GM23338 (cell line): ENCODE data around the gene CD22. TPM values are rescaled to one million over a fixed set of nuclear protein-coding genes. Genes with fewer than 3 reads are reported as not detected.

Source experiments
- ATAC-seq: fragments of 200-7000 bp; cut with Tn5 transposase; 3 replicates; pipeline ENCODE4 v1.9.1; 2020
- DNase-seq: peaks from one replicate; pipeline ENCODE4 v3.0.0-alpha.2; 2015; ENCODE audit warnings: low spot score
- H2AFZ ChIP-seq: fragments of 200-600 bp; sonication (generic); 2 replicates; pipeline ENCODE4 v1.8.0; 2016; ENCODE audit warnings: antibody characterized with exemption, mild to moderate bottlenecking, moderate library complexity
- H3F3A ChIP-seq: fragments of 200-600 bp; sonication (generic); replicated peaks from 2 replicates; pipeline ENCODE4 v1.8.0; 2017; ENCODE audit warnings: antibody characterized with exemption, mixed run types, low read depth
- H3K27ac ChIP-seq: fragments of 200-600 bp; sonication (generic); 2 replicates; pipeline ENCODE4 v1.6.1; 2016; ENCODE audit warnings: low read depth
- H3K27me3 ChIP-seq: fragments of 200-600 bp; sonication (generic); 2 replicates; pipeline ENCODE4 v1.8.0; 2016; ENCODE audit warnings: mild to moderate bottlenecking, mixed run types, moderate library complexity; ENCODE audit not compliant: insufficient read depth
- H3K36me3 ChIP-seq: fragments of 200-600 bp; sonication (generic); 2 replicates; pipeline ENCODE4 v1.8.0; 2016; ENCODE audit warnings: mild to moderate bottlenecking; ENCODE audit not compliant: insufficient read depth
- H3K4me1 ChIP-seq: fragments of 200-600 bp; sonication (generic); 2 replicates; pipeline ENCODE4 v1.8.0; 2016; ENCODE audit warnings: mild to moderate bottlenecking, moderate library complexity; ENCODE audit not compliant: insufficient read depth
- H3K4me2 ChIP-seq: fragments of 200-600 bp; sonication (generic); 2 replicates; pipeline ENCODE4 v1.7.1; 2017; ENCODE audit warnings: mixed run types
- H3K4me3 ChIP-seq: fragments of 200-600 bp; sonication (generic); 2 replicates; pipeline ENCODE4 v1.6.1; 2016; ENCODE audit warnings: mixed run types
- H3K79me2 ChIP-seq: fragments of 200-600 bp; sonication (generic); replicated peaks from 2 replicates; pipeline ENCODE4 v1.8.0; 2017; ENCODE audit warnings: mild to moderate bottlenecking; ENCODE audit not compliant: insufficient read depth
- H3K9me2 ChIP-seq: fragments of 200-600 bp; sonication (generic); 2 replicates; pipeline ENCODE4 v1.8.0; 2017; ENCODE audit not compliant: insufficient read depth
- H4K20me1 ChIP-seq: fragments of 200-600 bp; sonication (generic); replicated peaks from 2 replicates; pipeline ENCODE4 v1.8.0; 2017; ENCODE audit warnings: mild to moderate bottlenecking; ENCODE audit not compliant: insufficient read depth
- H3K27ac Mint-ChIP-seq: 2 replicates; pipeline ENCODE4 v1.8.0; 2020; ENCODE audit warnings: inconsistent platforms, mild to moderate bottlenecking, moderate library complexity, mixed read lengths
- H3K27me3 Mint-ChIP-seq: 3 replicates; pipeline ENCODE4 v1.8.0; 2022; ENCODE audit warnings: low read depth, mild to moderate bottlenecking, moderate library complexity, mixed read lengths, inconsistent platforms; ENCODE audit not compliant: insufficient read depth, poor library complexity
- H3K36me3 Mint-ChIP-seq: 3 replicates; pipeline ENCODE4 v1.8.0; 2021; ENCODE audit warnings: low read depth, mild to moderate bottlenecking, inconsistent platforms, moderate library complexity, mixed read lengths
- H3K4me1 Mint-ChIP-seq: 3 replicates; pipeline ENCODE4 v1.8.0; 2020; ENCODE audit warnings: mild to moderate bottlenecking, inconsistent platforms, mixed read lengths
- H3K4me3 Mint-ChIP-seq: 3 replicates; pipeline ENCODE4 v1.8.0; 2021; ENCODE audit warnings: moderate library complexity, mild to moderate bottlenecking, inconsistent platforms, mixed read lengths
- H3K9me3 Mint-ChIP-seq: 3 replicates; pipeline ENCODE4 v1.8.0; 2020; ENCODE audit warnings: moderate library complexity, mild to moderate bottlenecking, inconsistent platforms, mixed read lengths
- EZH2phosphoT487 ChIP-seq: fragments of 200-600 bp; sonication (generic); IDR thresholded peaks from one replicate; pipeline ENCODE4 v1.8.1; 2018; ENCODE audit warnings: antibody characterized with exemption; ENCODE audit not compliant: unreplicated experiment
- NANOG ChIP-seq: IDR thresholded peaks from 2 replicates; pipeline ENCODE4 v1.6.1; 2016; ENCODE audit warnings: antibody characterized with exemption, borderline replicate concordance
- POLR2AphosphoS5 ChIP-seq: IDR thresholded peaks from 2 replicates; pipeline ENCODE4 v1.6.1; 2016; ENCODE audit warnings: antibody characterized with exemption, low read depth
- ZNF114 ChIP-seq: fragments of 250-450 bp; sonication (Bioruptor Pico); IDR thresholded peaks from 2 replicates; pipeline ENCODE4 v1.5.0; 2020; ENCODE audit warnings: mild to moderate bottlenecking, moderate library complexity
- polyA plus RNA-seq: library from polyadenylated mRNA; unstranded; fragments of >200 nt; fragmentation: Nextera tagmentation; extraction: Ambion mirVana; gene quantifications from 2 replicates; pipeline ENCODE4 v1.2.1, GENCODE V29; 2016
- total RNA-seq: library from RNA; depleted of rRNA; stranded (reverse); fragments of >200 nt; shearing (Covaris generic); gene quantifications from 2 replicates; pipeline ENCODE4 v1.2.3, GENCODE V29; 2014
- TF ChIP-seq, protein P1 (sequence below): IDR thresholded peaks from 2 replicates; pipeline ENCODE4 v1.6.1; 2016; ENCODE audit warnings: antibody characterized with exemption
- TF ChIP-seq, protein P2 (sequence below): IDR thresholded peaks from one replicate; pipeline ENCODE4 v1.6.1; 2018; ENCODE audit warnings: antibody characterized with exemption; ENCODE audit not compliant: unreplicated experiment

Gene CD22
- total and polyA plus RNA-seq, 2 experiments from 2014 or later: 0.10 to 0.32 TPM

DNA sequence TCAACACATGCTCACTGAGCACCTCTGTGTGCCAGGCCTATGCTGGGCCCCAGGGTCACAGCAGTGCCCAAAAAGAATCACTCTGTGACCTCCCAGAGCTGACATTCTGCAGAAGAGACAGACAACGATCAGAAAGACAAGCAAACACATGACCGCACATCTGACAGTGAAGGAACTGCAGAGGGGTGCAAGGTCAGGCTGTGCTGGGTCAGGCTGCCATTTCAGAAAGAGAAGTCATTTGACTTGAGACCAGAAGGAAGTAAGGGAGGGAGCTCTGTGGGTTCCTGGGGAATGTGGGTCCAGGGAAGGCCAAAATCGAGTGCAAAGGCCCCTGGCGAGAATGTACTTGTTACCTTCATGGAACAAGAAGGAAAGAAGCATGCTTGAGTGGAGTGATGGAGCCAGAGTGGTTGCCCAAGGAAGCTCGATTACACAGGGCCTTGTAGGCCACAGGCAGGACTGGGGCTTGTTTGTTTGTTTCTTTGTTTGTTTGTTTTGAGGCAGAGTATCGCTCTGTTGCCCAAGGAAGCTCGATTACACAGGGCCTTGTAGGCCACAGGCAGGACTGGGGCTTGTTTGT, 11.4 kb upstream of the CD22 start:
- peaks cover 9% of the 10 kb centered on the region; the same call in 2 of the 3 replicates for H3K9me3 Mint-ChIP-seq
- H3F3A ChIP-seq: no peaks in the 10 kb centered on the region
- H3K36me3 ChIP-seq: no peaks in the 10 kb centered on the region
- ATAC-seq (no peak), DNase-seq (no peak)
- H3K27me3 ChIP-seq: no peaks in the 10 kb centered on the region
- no peaks in the 10 kb centered on the region for H3K36me3 Mint-ChIP-seq
- H4K20me1 ChIP-seq: no peaks in the 10 kb centered on the region
- no peak overlapping the region for H2AFZ ChIP-seq
- no peak overlapping the region for H3K27ac Mint-ChIP-seq
- H3K4me3 ChIP-seq: no peak overlapping the region
- H3K4me1 ChIP-seq: no peaks in the 10 kb centered on the region
- H3K27ac ChIP-seq: no peak overlapping the region
- no peaks in the 10 kb centered on the region for H3K9me2 ChIP-seq
- H3K4me1 Mint-ChIP-seq: peaks cover 2% of the 10 kb centered on the region; the same call in 1 of the 3 replicates
- H3K79me2 ChIP-seq: no peaks in the 10 kb centered on the region
- peaks cover 6% of the 10 kb centered on the region for H3K27me3 Mint-ChIP-seq
- TF ChIP-seq NANOG (no peak), EZH2phosphoT487 (no peak), ZNF114 (no peak), POLR2AphosphoS5 (no peak)
- TF ChIP-seq, protein P1, sequence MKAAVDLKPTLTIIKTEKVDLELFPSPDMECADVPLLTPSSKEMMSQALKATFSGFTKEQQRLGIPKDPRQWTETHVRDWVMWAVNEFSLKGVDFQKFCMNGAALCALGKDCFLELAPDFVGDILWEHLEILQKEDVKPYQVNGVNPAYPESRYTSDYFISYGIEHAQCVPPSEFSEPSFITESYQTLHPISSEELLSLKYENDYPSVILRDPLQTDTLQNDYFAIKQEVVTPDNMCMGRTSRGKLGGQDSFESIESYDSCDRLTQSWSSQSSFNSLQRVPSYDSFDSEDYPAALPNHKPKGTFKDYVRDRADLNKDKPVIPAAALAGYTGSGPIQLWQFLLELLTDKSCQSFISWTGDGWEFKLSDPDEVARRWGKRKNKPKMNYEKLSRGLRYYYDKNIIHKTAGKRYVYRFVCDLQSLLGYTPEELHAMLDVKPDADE: no peak
- TF ChIP-seq, protein P2, sequence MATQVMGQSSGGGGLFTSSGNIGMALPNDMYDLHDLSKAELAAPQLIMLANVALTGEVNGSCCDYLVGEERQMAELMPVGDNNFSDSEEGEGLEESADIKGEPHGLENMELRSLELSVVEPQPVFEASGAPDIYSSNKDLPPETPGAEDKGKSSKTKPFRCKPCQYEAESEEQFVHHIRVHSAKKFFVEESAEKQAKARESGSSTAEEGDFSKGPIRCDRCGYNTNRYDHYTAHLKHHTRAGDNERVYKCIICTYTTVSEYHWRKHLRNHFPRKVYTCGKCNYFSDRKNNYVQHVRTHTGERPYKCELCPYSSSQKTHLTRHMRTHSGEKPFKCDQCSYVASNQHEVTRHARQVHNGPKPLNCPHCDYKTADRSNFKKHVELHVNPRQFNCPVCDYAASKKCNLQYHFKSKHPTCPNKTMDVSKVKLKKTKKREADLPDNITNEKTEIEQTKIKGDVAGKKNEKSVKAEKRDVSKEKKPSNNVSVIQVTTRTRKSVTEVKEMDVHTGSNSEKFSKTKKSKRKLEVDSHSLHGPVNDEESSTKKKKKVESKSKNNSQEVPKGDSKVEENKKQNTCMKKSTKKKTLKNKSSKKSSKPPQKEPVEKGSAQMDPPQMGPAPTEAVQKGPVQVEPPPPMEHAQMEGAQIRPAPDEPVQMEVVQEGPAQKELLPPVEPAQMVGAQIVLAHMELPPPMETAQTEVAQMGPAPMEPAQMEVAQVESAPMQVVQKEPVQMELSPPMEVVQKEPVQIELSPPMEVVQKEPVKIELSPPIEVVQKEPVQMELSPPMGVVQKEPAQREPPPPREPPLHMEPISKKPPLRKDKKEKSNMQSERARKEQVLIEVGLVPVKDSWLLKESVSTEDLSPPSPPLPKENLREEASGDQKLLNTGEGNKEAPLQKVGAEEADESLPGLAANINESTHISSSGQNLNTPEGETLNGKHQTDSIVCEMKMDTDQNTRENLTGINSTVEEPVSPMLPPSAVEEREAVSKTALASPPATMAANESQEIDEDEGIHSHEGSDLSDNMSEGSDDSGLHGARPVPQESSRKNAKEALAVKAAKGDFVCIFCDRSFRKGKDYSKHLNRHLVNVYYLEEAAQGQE: no peak
- no peak overlapping the region for H3K4me3 Mint-ChIP-seq
- no peak overlapping the region for H3K4me2 ChIP-seq

DNA sequence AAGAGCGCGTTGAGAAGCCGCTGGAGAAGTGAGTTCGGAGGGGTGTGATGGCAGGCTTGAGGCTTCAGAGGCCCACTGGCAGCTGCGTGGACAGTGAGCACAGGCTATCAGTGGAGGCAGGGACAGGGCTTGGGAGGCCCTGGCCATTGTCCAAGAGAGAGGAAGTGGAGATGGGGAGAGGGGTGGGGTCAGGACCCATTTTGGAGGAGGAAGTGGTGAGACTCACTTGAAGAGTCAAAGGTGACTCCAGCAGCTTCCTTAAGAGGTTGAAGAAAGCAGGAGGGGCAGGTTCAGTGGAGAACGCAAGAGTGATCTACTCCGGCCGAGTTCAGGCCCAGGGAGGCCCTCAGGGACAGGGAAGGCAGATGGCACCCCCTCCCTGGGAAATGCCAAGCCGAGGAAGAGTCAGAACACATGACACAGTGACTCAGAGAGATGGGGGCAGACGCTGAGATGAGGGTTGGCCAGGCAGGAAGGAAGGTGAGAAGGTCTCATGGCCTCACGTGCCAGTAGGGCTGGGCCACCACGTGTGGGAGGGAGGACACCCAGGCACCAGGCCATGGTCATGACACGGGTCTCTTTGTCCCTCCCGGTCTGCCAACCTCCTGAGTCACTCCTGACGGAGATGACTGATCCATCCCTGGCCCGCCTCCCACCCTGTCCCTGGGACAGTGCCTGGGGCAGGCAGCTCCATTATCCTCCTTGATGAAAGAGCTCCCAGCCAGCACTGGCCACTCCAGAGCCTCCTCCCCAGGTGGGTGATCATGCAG, 10.1 kb upstream of the CD22 start:
- Histone ChIP-seq H3K36me3 (no peaks in the 10 kb centered on the region), H3K27me3 (no peaks in the 10 kb centered on the region), H3K9me2 (no peaks in the 10 kb centered on the region), H3K4me1 (no peaks in the 10 kb centered on the region), H4K20me1 (no peaks in the 10 kb centered on the region), H2AFZ (no peak overlapping the region), H3K79me2 (no peaks in the 10 kb centered on the region), H3K27ac (no peak overlapping the region), H3K4me2 (no peak overlapping the region), H3K4me3 (no peak overlapping the region), H3F3A (no peaks in the 10 kb centered on the region)
- no peak for DNase-seq
- no peaks in the 10 kb centered on the region for H3K36me3 Mint-ChIP-seq
- no peak for ATAC-seq
- H3K4me3 Mint-ChIP-seq: no peak overlapping the region
- peaks cover 6% of the 10 kb centered on the region for H3K27me3 Mint-ChIP-seq
- no peak overlapping the region for H3K27ac Mint-ChIP-seq
- peaks cover 2% of the 10 kb centered on the region; the same call in 1 of the 3 replicates for H3K4me1 Mint-ChIP-seq
- peaks cover 9% of the 10 kb centered on the region; the same call in 2 of the 3 replicates for H3K9me3 Mint-ChIP-seq
- TF ChIP-seq, protein P2: no peak
- TF ChIP-seq NANOG (no peak), ZNF114 (no peak)
